CD14-positive monocyte (primary cell): Measurements from ENCODE around the gene DKK2. TPM values are rescaled to one million over a fixed set of nuclear protein-coding genes. Genes with fewer than 3 reads are reported as not detected.

Experiments used
- DNase-seq, 3 donors: peaks; one replicate each; pipeline ENCODE4 v3.0.0-alpha.2; 2011 to 2022
- H2AFZ ChIP-seq: 2 replicates; pipeline ENCODE4 v1.6.0; 2012; ENCODE audit warnings: mild to moderate bottlenecking, low read depth, low read length, inconsistent platforms; ENCODE audit not compliant: insufficient read depth, poor library complexity, severe bottlenecking
- H3K27ac ChIP-seq, 2 donors: 1 replicate in 1 of 2; 2 replicates in 1 of 2; pipeline ENCODE4 v1.5.1; 2012 to 2013; ENCODE audit warnings: low read length in 2 of 2, control low read depth in 1 of 2, inconsistent platforms in 1 of 2, low read depth in 1 of 2, mild to moderate bottlenecking in 1 of 2
- H3K27me3 ChIP-seq, 2 donors: one replicate each; pipeline versions ENCODE4 v1.6.0 to v1.6.1; 2011 to 2013; ENCODE audit warnings: low read length in 2 of 2; ENCODE audit not compliant: control insufficient read depth in 2 of 2, insufficient read depth in 2 of 2
- H3K36me3 ChIP-seq, 2 donors: replicated peaks in 1 of 2; 1 replicate in 1 of 2; 2 replicates in 1 of 2; pipeline versions ENCODE4 v1.5.1 to v1.6.1; 2012 to 2013; ENCODE audit warnings: low read length in 2 of 2, control low read depth in 1 of 2, inconsistent platforms in 1 of 2, mild to moderate bottlenecking in 1 of 2; ENCODE audit not compliant: insufficient read depth in 2 of 2, control insufficient read depth in 1 of 2
- H3K4me1 ChIP-seq, 2 donors: 1 replicate in 1 of 2; 2 replicates in 1 of 2; pipeline versions ENCODE4 v1.5.1 to v1.6.1; 2012 to 2013; ENCODE audit warnings: low read length in 2 of 2, control low read depth in 1 of 2, inconsistent platforms in 1 of 2, mild to moderate bottlenecking in 1 of 2, moderate library complexity in 1 of 2; ENCODE audit not compliant: insufficient read depth in 2 of 2, control insufficient read depth in 1 of 2
- H3K4me2 ChIP-seq: replicated peaks from 2 replicates; pipeline ENCODE3; 2012; ENCODE audit warnings: low read length, moderate library complexity, mild to moderate bottlenecking; ENCODE audit not compliant: poor library complexity, severe bottlenecking; ENCODE audit errors: extremely low read depth
- H3K4me3 ChIP-seq, 3 experiments: fragments of 200-600 bp in 1 of 3; sonication (generic) in 1 of 3; replicated peaks in 1 of 3; 1 replicate in 2 of 3; 2 replicates in 1 of 3; pipeline ENCODE4 v1.5.1; 2011 to 2013; ENCODE audit warnings: low read length in 3 of 3, mild to moderate bottlenecking in 3 of 3, control low read depth in 2 of 3, low read depth in 2 of 3, inconsistent platforms in 1 of 3, moderate library complexity in 1 of 3
- H3K79me2 ChIP-seq: 2 replicates; pipeline ENCODE4 v1.6.0; 2012; ENCODE audit warnings: mild to moderate bottlenecking, control low read depth, inconsistent platforms, low read length, moderate library complexity; ENCODE audit not compliant: insufficient read depth
- H3K9ac ChIP-seq: 2 replicates; pipeline ENCODE4 v1.6.0; 2017; ENCODE audit warnings: low read length, mild to moderate bottlenecking; ENCODE audit not compliant: insufficient read depth, poor library complexity, severe bottlenecking
- H3K9me3 ChIP-seq, 2 donors: replicated peaks in 1 of 2; 1 replicate in 1 of 2; 2 replicates in 1 of 2; pipeline versions ENCODE4 v1.5.1 to v1.6.1; 2012 to 2013; ENCODE audit warnings: low read length in 2 of 2, control low read depth in 1 of 2; ENCODE audit not compliant: control insufficient read depth in 1 of 2, insufficient read depth in 1 of 2
- H4K20me1 ChIP-seq: 2 replicates; pipeline ENCODE4 v1.6.0; 2012; ENCODE audit warnings: mild to moderate bottlenecking, low read length, control low read depth, moderate library complexity; ENCODE audit not compliant: insufficient read depth
- H3K27ac Mint-ChIP-seq, 7 donors: one replicate each; pipeline ENCODE4 v1.8.0; 2020; ENCODE audit warnings: mild to moderate bottlenecking in 7 of 7, mixed read lengths in 7 of 7, moderate library complexity in 6 of 7, inconsistent platforms in 2 of 7
- H3K27me3 Mint-ChIP-seq, 3 donors: one replicate each; pipeline ENCODE4 v1.8.0; 2021 to 2022; ENCODE audit warnings: low read depth in 3 of 3, mild to moderate bottlenecking in 3 of 3, mixed read lengths in 3 of 3, moderate library complexity in 3 of 3, inconsistent platforms in 1 of 3
- H3K36me3 Mint-ChIP-seq, 2 donors: one replicate each; pipeline ENCODE4 v1.8.0; 2020; ENCODE audit warnings: mixed read lengths in 2 of 2, inconsistent platforms in 1 of 2, mild to moderate bottlenecking in 1 of 2
- H3K4me1 Mint-ChIP-seq: one replicate; pipeline ENCODE4 v1.8.0; 2020; ENCODE audit warnings: mild to moderate bottlenecking, mixed read lengths
- H3K4me3 Mint-ChIP-seq, 2 donors: one replicate each; pipeline ENCODE4 v1.8.0; 2020; ENCODE audit warnings: mild to moderate bottlenecking in 2 of 2, mixed read lengths in 2 of 2, moderate library complexity in 1 of 2
- H3K9me3 Mint-ChIP-seq, 7 donors: one replicate each; pipeline ENCODE4 v1.8.0; 2020 to 2022; ENCODE audit warnings: mixed read lengths in 7 of 7, mild to moderate bottlenecking in 6 of 7, moderate library complexity in 6 of 7, inconsistent platforms in 2 of 7
- WGBS: methylation state at CpG from one replicate; pipeline ENCODE4 v1.1.5; 2013; ENCODE audit warnings: missing lambda C conversion rate; ENCODE audit not compliant: insufficient coverage; 5-methylcytosine and 5-hydroxymethylcytosine counted together
- intact Hi-C, 2 donors: fragments of 100-400 bp; cut with micrococcal nuclease; formaldehyde crosslinking; loops; one replicate each; pipeline versions ENCODE4 v1.15.0 to v1.15.1; 2023
- polyA plus RNA-seq, 3 donors: library from polyadenylated mRNA; depleted of rRNA in 1 of 3; unstranded in 2 of 3; stranded (reverse) in 1 of 3; fragments of 300-500 nt in 2 of 3; fragments of >200 nt in 1 of 3; fragmentation: Illumina TruSeq in 2 of 3; gene quantifications; 1 replicate in 2 of 3; 2 replicates in 1 of 3; pipeline ENCODE4 v1.2.3, GENCODE V29; 2012 to 2021
- TF ChIP-seq, protein P1 (sequence below): fragments of 200-600 bp; IDR thresholded peaks from one replicate; pipeline ENCODE4 v1.8.0; 2022; ENCODE audit warnings: antibody characterized with exemption, mild to moderate bottlenecking

DKK2 gene
- polyA plus RNA-seq, 3 donors = not detected

DNA sequence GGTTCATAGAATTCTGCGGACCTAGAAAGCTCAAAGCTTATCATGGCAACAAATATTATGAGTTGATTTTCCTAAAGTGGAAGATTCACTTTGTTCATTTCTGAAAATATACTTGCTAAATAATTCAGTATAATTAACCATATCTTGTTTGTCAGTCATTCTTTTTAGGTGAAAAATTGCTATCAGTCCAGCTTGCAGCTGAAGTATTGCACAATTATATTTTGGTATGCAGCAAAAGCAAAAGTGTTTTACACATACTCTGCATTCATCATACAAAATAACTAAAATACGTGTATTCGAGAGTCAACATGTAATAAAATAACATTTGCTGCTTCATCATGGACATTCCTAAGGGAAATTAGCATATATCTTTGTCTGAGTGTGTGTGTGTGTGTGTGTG lies 24.8 kb downstream of the DKK2 start:
- H3K4me2 ChIP-seq = no peak overlapping the region
- H4K20me1 ChIP-seq = no peaks in the 10 kb centered on the region
- H3K27me3 ChIP-seq = no peaks in the 10 kb centered on the region
- H3K27ac Mint-ChIP-seq = no peak overlapping the region
- H3K9me3 Mint-ChIP-seq = no peaks in the 10 kb centered on the region
- no peak overlapping the region for H2AFZ ChIP-seq
- no peaks in the 10 kb centered on the region for H3K79me2 ChIP-seq
- H3K9ac ChIP-seq = no peak overlapping the region
- no peak for DNase-seq
- H3K9me3 ChIP-seq = no peaks in the 10 kb centered on the region
- no peak overlapping the region for H3K4me3 ChIP-seq
- H3K27me3 Mint-ChIP-seq = peaks cover 0 to 2% (median 1%) of the 10 kb centered on the region in 3 donors
- H3K4me1 Mint-ChIP-seq = no peaks in the 10 kb centered on the region
- no CpG with 5 or more reads among the region's 3 CpGs for WGBS
- intact Hi-C loops = no loop called here
- TF ChIP-seq, protein P1, sequence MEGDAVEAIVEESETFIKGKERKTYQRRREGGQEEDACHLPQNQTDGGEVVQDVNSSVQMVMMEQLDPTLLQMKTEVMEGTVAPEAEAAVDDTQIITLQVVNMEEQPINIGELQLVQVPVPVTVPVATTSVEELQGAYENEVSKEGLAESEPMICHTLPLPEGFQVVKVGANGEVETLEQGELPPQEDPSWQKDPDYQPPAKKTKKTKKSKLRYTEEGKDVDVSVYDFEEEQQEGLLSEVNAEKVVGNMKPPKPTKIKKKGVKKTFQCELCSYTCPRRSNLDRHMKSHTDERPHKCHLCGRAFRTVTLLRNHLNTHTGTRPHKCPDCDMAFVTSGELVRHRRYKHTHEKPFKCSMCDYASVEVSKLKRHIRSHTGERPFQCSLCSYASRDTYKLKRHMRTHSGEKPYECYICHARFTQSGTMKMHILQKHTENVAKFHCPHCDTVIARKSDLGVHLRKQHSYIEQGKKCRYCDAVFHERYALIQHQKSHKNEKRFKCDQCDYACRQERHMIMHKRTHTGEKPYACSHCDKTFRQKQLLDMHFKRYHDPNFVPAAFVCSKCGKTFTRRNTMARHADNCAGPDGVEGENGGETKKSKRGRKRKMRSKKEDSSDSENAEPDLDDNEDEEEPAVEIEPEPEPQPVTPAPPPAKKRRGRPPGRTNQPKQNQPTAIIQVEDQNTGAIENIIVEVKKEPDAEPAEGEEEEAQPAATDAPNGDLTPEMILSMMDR = no peak
- H3K4me1 ChIP-seq = no peaks in the 10 kb centered on the region
- no peaks in the 10 kb centered on the region for H3K36me3 ChIP-seq
- no peak overlapping the region for H3K4me3 Mint-ChIP-seq
- no peaks in the 10 kb centered on the region for H3K36me3 Mint-ChIP-seq
- no peak overlapping the region for H3K27ac ChIP-seq

DNA sequence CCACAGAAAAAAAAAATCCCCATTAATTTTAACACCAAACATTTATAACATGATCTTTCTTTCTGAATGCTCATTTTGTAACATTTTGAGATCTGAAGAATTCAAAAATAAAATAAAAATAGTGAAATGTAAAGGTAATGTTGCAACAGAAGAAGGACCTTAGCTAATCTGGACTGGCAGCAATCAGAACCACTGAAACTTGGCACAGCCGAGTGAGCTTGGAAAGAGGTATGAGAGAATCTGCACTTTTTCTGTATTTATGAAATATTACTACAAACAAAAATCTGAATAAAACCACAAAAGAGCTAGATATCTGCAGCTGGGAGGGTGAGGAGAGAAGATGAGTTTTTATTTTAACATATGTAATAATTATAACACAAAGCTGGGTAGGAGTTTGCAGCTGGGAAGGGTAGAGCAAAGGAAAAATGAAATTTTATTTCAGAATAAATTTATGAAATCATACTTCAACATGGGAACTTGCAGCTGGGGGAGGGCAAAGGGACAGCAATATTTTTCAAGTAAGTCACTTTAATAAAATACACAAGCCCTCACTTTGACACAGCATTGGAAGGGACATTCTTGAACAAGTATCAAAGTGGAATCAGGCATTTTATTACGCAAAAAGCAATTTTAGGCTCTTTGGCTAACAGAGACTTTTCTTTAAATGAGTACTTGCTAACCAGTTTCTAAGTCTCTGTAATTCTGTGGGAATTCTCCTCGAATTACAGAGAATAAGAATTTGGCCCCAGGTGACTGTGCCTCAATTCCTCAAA lies 26.7 kb downstream of the DKK2 start:
- Histone ChIP-seq H3K9me3 (no peaks in the 10 kb centered on the region), H3K27me3 (no peaks in the 10 kb centered on the region), H4K20me1 (no peaks in the 10 kb centered on the region), H3K9ac (no peak overlapping the region), H3K36me3 (no peaks in the 10 kb centered on the region), H3K4me3 (no peak overlapping the region), H3K79me2 (no peaks in the 10 kb centered on the region), H2AFZ (no peak overlapping the region), H3K4me1 (no peaks in the 10 kb centered on the region), H3K4me2 (no peak overlapping the region), H3K27ac (no peak overlapping the region)
- 20% methylated on average over 1 of the region's 3 CpGs for WGBS
- intact Hi-C loops = no loop called here
- Mint-ChIP-seq H3K4me1 (no peaks in the 10 kb centered on the region), H3K27ac (no peak overlapping the region), H3K27me3 (peaks cover 0 to 2% (median 1%) of the 10 kb centered on the region in 3 donors), H3K9me3 (peaks cover 0 to 3% (median 0%) of the 10 kb centered on the region in 7 donors), H3K4me3 (no peak overlapping the region), H3K36me3 (no peaks in the 10 kb centered on the region)
- DNase-seq = no peak
- TF ChIP-seq, protein P1 = no peak
